NK-92 (cell line): Measurements from ENCODE around the gene IRF6.

Experiments used
- DNase-seq: peaks from one replicate; lab custom pipeline; 2025; ENCODE audit not compliant: unreplicated experiment; lab: John Stamatoyannopoulos, UW

The IRF6 gene

GRCh38 chr1:209805875-209806760, at the start of gene IRF6:
IRF6 (minus strand) TSS chr1:209806142; CDS start chr1:209801413, 4,729 bp downstream.
- DNase-seq = no peak

GRCh38 chr1:209855623-209856022, 49.7 kb upstream of the IRF6 start:
- DNase-seq = no peak

- DNase-seq = no peak
Observed at GRCh38 chr1:209855006-209855405, 49.1 kb upstream of the IRF6 start.

GRCh38 chr1:209854196-209854595, 48.3 kb upstream of the IRF6 start:
- no peak for DNase-seq

- no peak for DNase-seq
Observed at GRCh38 chr1:209853676-209854075, 47.7 kb upstream of the IRF6 start.

GRCh38 chr1:209850342-209850979, 44.5 kb upstream of the IRF6 start:
- no peak for DNase-seq

GRCh38 chr1:209849388-209849787, 43.4 kb upstream of the IRF6 start:
- DNase-seq = no peak

GRCh38 chr1:209845408-209845725, 39.4 kb upstream of the IRF6 start:
- DNase-seq = no peak

- no peak for DNase-seq
Observed at GRCh38 chr1:209844695-209845407, 38.9 kb upstream of the IRF6 start.

- DNase-seq = no peak
Observed at GRCh38 chr1:209840611-209841010, 34.7 kb upstream of the IRF6 start.

- no peak for DNase-seq
Observed at GRCh38 chr1:209839875-209840546, 34.1 kb upstream of the IRF6 start.

GRCh38 chr1:209838537-209838936, 32.6 kb upstream of the IRF6 start:
- DNase-seq = no peak

GRCh38 chr1:209837671-209838070, 31.7 kb upstream of the IRF6 start:
- DNase-seq = no peak

- DNase-seq = no peak
Observed at GRCh38 chr1:209835782-209836298, 29.9 kb upstream of the IRF6 start.

- DNase-seq = no peak
Observed at GRCh38 chr1:209831615-209832014, 25.7 kb upstream of the IRF6 start.

- no peak for DNase-seq
Observed at GRCh38 chr1:209830722-209831121, 24.8 kb upstream of the IRF6 start.

- no peak for DNase-seq
Observed at GRCh38 chr1:209829716-209830115, 23.8 kb upstream of the IRF6 start.

- peak; percentile 44 for DNase-seq
Observed at GRCh38 chr1:209827384-209828262, 21.7 kb upstream of the IRF6 start, which contains the start of gene UTP25. UTP25 (plus strand) TSS chr1:209827972; CDS start chr1:209828064, 92 bp downstream.

GRCh38 chr1:209825591-209826434, 19.9 kb upstream of the IRF6 start:
- no peak for DNase-seq
